Urinary bladder (tissue), 4 donors: Measurements from ENCODE around the gene DLL1. TPM values are rescaled to one million over a fixed set of nuclear protein-coding genes. Genes with fewer than 3 reads are reported as not detected.

Source experiments
- DNase-seq: peaks from one replicate; pipeline ENCODE4 v3.0.0-alpha.2; 2015; ENCODE audit errors: extremely low spot score
- H3K27ac ChIP-seq: one replicate; pipeline ENCODE4 v1.5.1; 2013; ENCODE audit warnings: low read depth, mild to moderate bottlenecking, moderate library complexity
- H3K36me3 ChIP-seq: one replicate; pipeline ENCODE4 v1.6.1; 2013; ENCODE audit warnings: mild to moderate bottlenecking, moderate library complexity; ENCODE audit not compliant: insufficient read depth
- H3K4me1 ChIP-seq: one replicate; pipeline ENCODE4 v1.6.1; 2013; ENCODE audit warnings: mild to moderate bottlenecking, moderate library complexity; ENCODE audit not compliant: insufficient read depth
- H3K4me3 ChIP-seq: one replicate; pipeline ENCODE4 v1.5.1; 2013; ENCODE audit warnings: low read depth, low read length
- WGBS: extraction: QIAGEN DNeasy Blood & Tissue Kit; methylation state at CpG from one replicate; pipeline ENCODE4 v1.1.7; 2013; 5-methylcytosine and 5-hydroxymethylcytosine counted together
- polyA plus RNA-seq: library from polyadenylated mRNA; stranded (reverse); fragments of 200-250 nt; gene quantifications from one replicate; pipeline ENCODE4 v1.2.3, GENCODE V29; 2013
- small RNA-seq: library from RNA; depleted of rRNA; stranded (forward); fragments of <200 nt; gene quantifications from one replicate; pipeline ENCODE3, GENCODE V24; 2014
- total RNA-seq: library from RNA; depleted of rRNA; stranded (reverse); fragments of >200 nt; gene quantifications from one replicate; pipeline ENCODE4 v1.2.3, GENCODE V29; 2014
- donor health status: healthy with polysubstance abuse.
- donor health status: healthy.

Gene DLL1
- total and polyA plus RNA-seq, 2 donors, result 5.9 to 22.1 TPM

GRCh38 chr6:170238741-170239565 lies 51.9 kb downstream of the DLL1 start:
- H3K4me3 ChIP-seq, result no peak overlapping the region
- no peaks in the 10 kb centered on the region for H3K36me3 ChIP-seq
- DNase-seq, result no peak
- H3K27ac ChIP-seq, result no peak overlapping the region
- WGBS, result 77% methylated on average over 20 of the region's 20 CpGs
- no peaks in the 10 kb centered on the region for H3K4me1 ChIP-seq

DNA sequence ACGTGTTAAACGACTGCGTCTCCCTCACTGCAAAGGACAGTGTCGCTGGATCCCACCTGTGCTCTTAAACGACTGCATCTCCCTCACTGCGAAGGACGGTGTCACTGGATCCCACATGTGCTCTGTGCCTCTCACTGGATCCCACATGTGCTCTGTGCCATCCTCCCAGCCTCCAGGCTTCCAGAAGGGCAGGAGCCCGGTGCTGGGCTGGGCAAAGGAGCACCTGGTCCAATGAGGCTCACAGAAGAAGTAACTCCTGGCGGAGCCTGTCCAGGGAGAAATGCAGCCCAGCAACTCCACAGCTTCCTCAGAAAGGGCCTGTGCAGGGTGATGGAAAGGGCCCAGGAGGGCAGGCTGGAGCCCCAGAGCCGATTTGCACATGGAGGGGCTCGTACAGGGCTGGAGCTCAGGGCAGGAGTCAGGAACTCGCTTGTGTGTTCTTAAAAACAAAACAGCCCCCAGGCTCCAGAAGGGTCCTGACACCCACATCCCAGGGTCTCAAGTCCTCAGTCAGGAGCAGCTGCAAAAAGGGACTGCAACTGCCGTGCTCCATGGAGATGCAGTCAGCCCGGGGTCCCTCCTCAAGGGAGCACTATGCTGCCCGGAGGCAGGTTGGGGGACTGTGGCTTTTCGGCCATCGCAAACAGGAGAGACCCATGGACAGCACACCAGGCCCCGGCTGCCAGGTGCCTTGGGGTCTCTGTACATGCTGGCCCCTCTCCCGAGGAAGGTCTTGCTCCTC lies 52.7 kb downstream of the DLL1 start:
- Histone ChIP-seq H3K36me3 (no peaks in the 10 kb centered on the region), H3K4me1 (no peaks in the 10 kb centered on the region), H3K27ac (no peak overlapping the region), H3K4me3 (no peak overlapping the region)
- WGBS, result 89% methylated on average over 19 of the region's 19 CpGs
- DNase-seq, result no peak

- Histone ChIP-seq H3K4me3 (no peak overlapping the region), H3K4me1 (no peaks in the 10 kb centered on the region), H3K36me3 (no peaks in the 10 kb centered on the region), H3K27ac (no peak overlapping the region)
- DNase-seq, result no peak
- WGBS, result 83% methylated on average over 24 of the region's 24 CpGs
Measured at GRCh38 chr6:170236131-170236836, 54.6 kb downstream of the DLL1 start.

GRCh38 chr6:170235391-170236125 lies 55.3 kb downstream of the DLL1 start:
- 84% methylated on average over 16 of the region's 16 CpGs for WGBS

GRCh38 chr6:170234419-170234818 lies 56.5 kb downstream of the DLL1 start:
- WGBS, result 91% methylated on average over 9 of the region's 9 CpGs
- DNase-seq, result no peak
- no peaks in the 10 kb centered on the region for H3K4me1 ChIP-seq
- H3K36me3 ChIP-seq, result no peaks in the 10 kb centered on the region
- no peak overlapping the region for H3K4me3 ChIP-seq
- no peak overlapping the region for H3K27ac ChIP-seq

More at GRCh38 chr6:170235391-170236125, 55.3 kb downstream of the DLL1 start:
- Histone ChIP-seq H3K4me3 (no peak overlapping the region), H3K27ac (no peak overlapping the region), H3K36me3 (no peaks in the 10 kb centered on the region), H3K4me1 (no peaks in the 10 kb centered on the region)
- DNase-seq, result no peak

DNA sequence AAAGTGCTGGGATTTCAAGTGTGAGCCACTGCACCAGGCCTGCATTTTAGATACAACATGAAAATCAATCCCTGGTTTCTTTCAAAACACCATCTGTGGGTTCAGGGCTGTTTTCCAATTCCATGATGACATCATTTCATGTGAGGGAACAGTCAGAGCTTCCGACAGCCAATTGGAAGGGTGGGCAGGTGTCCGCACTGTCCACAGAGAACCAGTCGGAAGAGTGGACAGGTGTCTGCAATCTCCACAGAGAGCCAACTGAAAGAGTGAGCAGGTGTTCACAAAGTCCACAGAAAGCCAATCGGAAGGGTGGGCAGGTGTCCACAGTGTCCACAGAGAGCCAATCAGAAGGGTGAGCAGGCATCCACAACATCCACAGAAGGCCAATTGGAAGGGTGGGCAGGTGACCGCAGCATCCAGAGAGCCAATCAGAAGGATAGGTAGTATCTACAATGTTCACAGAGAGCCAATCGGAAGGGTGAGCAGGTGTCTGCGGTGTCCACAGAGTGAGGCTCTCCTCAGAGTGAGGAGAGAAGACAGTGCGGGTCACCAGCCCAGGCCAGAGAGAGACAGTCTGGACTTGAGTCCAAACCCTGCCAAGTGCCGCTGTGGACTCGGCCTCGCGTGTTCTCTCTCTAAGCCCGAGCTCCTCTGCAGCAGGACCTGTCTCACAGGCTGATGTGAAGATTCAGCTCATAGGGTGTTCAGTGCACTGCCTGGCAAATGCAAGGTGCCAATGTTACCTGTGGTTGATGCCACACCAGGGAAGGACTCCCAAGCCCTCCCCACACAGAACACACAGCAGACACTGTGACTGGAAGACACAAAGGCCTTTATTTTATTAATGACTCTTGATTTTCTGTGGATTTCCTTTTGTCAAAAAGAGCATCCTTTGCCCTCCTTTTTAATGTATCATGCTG lies 57.3 kb downstream of the DLL1 start:
- Histone ChIP-seq H3K4me3 (no peak overlapping the region), H3K36me3 (no peaks in the 10 kb centered on the region), H3K27ac (no peak overlapping the region), H3K4me1 (no peaks in the 10 kb centered on the region)
- WGBS, result 95% methylated on average over 13 of the region's 13 CpGs
- no peak for DNase-seq

Small RNAs within 50 kb of the gene (small RNA-seq; reads per million reads assigned to genes)
- gene MIR4644, result not detected

Other genes starting within 250 kb of the DLL1 start
- 30.3 TPM for gene FAM120B, start 15.7 kb upstream of the DLL1 start, total RNA-seq
- 17.5 TPM for gene FAM120B, start 15.7 kb upstream of the DLL1 start, polyA plus RNA-seq